Thyroid gland (tissue), 4 donors: Measurements from ENCODE around the gene FGF11.

ENCODE experiments used
- POLR2A ChIP-seq, 2 donors: fragments of 450-650 bp; IDR thresholded peaks; one replicate each; pipeline ENCODE4 v1.6.1; 2017; ENCODE audit warnings: antibody characterized with exemption in 2 of 2, mild to moderate bottlenecking in 2 of 2, moderate library complexity in 1 of 2
- TF ChIP-seq, protein P1 (sequence below), 6 experiments: fragments of 200-600 bp in 3 of 6; fragments of 450-650 bp in 3 of 6; sonication (generic) in 3 of 6; IDR thresholded peaks; one replicate each; pipeline ENCODE4 v1.5.1; 2016 to 2019; ENCODE audit warnings: antibody characterized with exemption in 6 of 6, mild to moderate bottlenecking in 2 of 6, inconsistent platforms in 1 of 6, moderate library complexity in 1 of 6

DNA sequence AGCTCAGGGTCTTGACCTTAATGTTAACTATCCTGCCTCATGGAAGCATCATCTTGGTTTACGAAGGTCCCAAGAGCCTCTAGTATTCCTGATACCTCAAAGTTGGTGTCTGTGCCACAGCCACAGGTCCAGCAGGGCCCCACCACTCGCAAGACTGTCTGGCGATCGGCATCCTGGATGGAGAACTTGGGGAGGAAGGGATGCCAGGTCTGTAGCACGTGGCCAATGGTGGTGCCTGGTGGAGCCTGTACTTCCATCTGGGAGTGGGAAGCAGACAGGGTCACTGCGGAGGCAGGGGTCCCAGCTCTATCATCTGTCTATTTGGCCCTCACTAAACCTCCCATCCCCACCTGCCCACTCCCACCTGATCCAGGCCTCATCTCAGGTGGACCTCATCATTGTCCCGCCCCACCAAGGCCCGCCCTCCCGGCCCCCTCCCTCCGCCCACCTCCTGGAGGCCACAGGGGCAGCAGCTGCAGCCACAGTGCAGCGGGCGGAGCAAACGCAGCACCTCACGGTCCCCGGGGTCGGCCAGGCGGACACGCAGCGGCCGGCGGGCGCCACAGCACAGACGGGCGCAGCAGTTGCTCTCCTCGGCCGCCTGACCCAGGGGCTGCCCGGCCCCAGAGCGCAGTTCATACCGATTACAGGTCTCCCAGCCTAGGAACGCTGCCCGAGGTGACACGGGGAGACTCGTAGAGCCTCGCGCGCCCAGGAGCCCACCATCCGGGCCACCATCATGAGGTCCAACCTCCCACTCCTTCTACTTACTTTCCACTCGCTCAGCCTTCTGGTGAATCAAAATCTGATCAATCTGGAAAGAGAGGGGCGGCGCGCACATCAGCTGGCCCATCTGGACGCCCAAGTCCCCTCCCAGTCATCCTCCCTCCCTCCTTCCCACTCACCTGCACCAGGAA is 46.4 kb upstream of the FGF11 start:
- TF ChIP-seq, protein P1, sequence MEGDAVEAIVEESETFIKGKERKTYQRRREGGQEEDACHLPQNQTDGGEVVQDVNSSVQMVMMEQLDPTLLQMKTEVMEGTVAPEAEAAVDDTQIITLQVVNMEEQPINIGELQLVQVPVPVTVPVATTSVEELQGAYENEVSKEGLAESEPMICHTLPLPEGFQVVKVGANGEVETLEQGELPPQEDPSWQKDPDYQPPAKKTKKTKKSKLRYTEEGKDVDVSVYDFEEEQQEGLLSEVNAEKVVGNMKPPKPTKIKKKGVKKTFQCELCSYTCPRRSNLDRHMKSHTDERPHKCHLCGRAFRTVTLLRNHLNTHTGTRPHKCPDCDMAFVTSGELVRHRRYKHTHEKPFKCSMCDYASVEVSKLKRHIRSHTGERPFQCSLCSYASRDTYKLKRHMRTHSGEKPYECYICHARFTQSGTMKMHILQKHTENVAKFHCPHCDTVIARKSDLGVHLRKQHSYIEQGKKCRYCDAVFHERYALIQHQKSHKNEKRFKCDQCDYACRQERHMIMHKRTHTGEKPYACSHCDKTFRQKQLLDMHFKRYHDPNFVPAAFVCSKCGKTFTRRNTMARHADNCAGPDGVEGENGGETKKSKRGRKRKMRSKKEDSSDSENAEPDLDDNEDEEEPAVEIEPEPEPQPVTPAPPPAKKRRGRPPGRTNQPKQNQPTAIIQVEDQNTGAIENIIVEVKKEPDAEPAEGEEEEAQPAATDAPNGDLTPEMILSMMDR (IDR thresholded peaks at IDR 0.05) = no peak
- no peak for TF ChIP-seq POLR2A (IDR thresholded peaks at IDR 0.05)
